HepG2 (cell line): ENCODE measurements around the gene MAPRE3. TPM values are rescaled to one million over a fixed set of nuclear protein-coding genes. Genes with fewer than 3 reads are reported as not detected.

ENCODE experiments used
- CBX2 ChIP-seq, 2 experiments: fragments of 200-600 bp in 1 of 2; sonication (generic); formaldehyde crosslinking in 1 of 2; IDR thresholded peaks; 2 replicates each; pipeline versions ENCODE4 v1.7.0 to v1.8.1; 2018 to 2022; ENCODE audit warnings: low read depth in 2 of 2, low read length in 1 of 2, mild to moderate bottlenecking in 1 of 2, missing genetic modification reagents in 1 of 2
- ETV5 ChIP-seq: IDR thresholded peaks from 2 replicates; pipeline ENCODE4 v1.6.1; 2018; ENCODE audit warnings: missing biosample characterization, missing genetic modification reagents, inconsistent platforms, borderline replicate concordance
- GTF3A ChIP-seq: sonication (generic); formaldehyde crosslinking; conservative IDR thresholded peaks from 2 replicates; pipeline ENCODE4 v1.4.0; 2020; ENCODE audit warnings: mild to moderate bottlenecking, missing genetic modification reagents
- HES4 ChIP-seq: sonication (generic); formaldehyde crosslinking; IDR thresholded peaks from 2 replicates; pipeline ENCODE4 v1.9.0; 2021; ENCODE audit warnings: mild to moderate bottlenecking, missing genetic modification reagents, borderline replicate concordance
- NCOA1 ChIP-seq: sonication (generic); formaldehyde crosslinking; IDR thresholded peaks from 2 replicates; pipeline ENCODE4 v1.9.0; 2021; ENCODE audit warnings: missing genetic modification reagents
- NFKB2 ChIP-seq: sonication (generic); formaldehyde crosslinking; IDR thresholded peaks from 2 replicates; pipeline ENCODE4 v1.4.0; 2020; ENCODE audit warnings: missing genetic modification reagents, borderline replicate concordance
- SIX4 ChIP-seq: sonication (generic); formaldehyde crosslinking; IDR thresholded peaks from 2 replicates; pipeline ENCODE4 v1.4.0; 2020; ENCODE audit warnings: missing genetic modification reagents
- SNAI1 ChIP-seq: sonication (generic); formaldehyde crosslinking; IDR thresholded peaks from 2 replicates; pipeline ENCODE4 v1.5.0; 2020; ENCODE audit warnings: mild to moderate bottlenecking, missing genetic modification reagents, borderline replicate concordance
- SPEN ChIP-seq: sonication (generic); formaldehyde crosslinking; IDR thresholded peaks from 2 replicates; pipeline ENCODE4 v1.5.1; 2020; ENCODE audit warnings: low read depth, mild to moderate bottlenecking, missing genetic modification reagents
- ZC3H4 ChIP-seq: sonication (generic); formaldehyde crosslinking; IDR thresholded peaks from 2 replicates; pipeline ENCODE4 v1.4.0; 2020; ENCODE audit warnings: missing genetic modification reagents, borderline replicate concordance
- ZFP62 ChIP-seq: sonication (generic); formaldehyde crosslinking; IDR thresholded peaks from 2 replicates; pipeline ENCODE4 v1.4.0; 2020; ENCODE audit warnings: missing genetic modification reagents
- ZNF20 ChIP-seq: sonication (generic); formaldehyde crosslinking; IDR thresholded peaks from 2 replicates; pipeline ENCODE4 v1.4.0; 2020; ENCODE audit warnings: mild to moderate bottlenecking, moderate library complexity, missing genetic modification reagents
- ZNF264 ChIP-seq: sonication (generic); formaldehyde crosslinking; IDR thresholded peaks from 2 replicates; pipeline ENCODE4 v1.4.0; 2020; ENCODE audit warnings: missing genetic modification reagents
- ZNF550 ChIP-seq: sonication (generic); formaldehyde crosslinking; IDR thresholded peaks from 2 replicates; pipeline ENCODE4 v1.4.0; 2020; ENCODE audit warnings: mild to moderate bottlenecking, missing genetic modification reagents, borderline replicate concordance
- ZNF670 ChIP-seq: sonication (generic); formaldehyde crosslinking; IDR thresholded peaks from 2 replicates; pipeline ENCODE4 v1.8.0; 2022; ENCODE audit warnings: mild to moderate bottlenecking, missing genetic modification reagents, borderline replicate concordance
- ZNF724P ChIP-seq: sonication (generic); formaldehyde crosslinking; IDR thresholded peaks from 2 replicates; pipeline ENCODE4 v1.8.0; 2022; ENCODE audit warnings: missing genetic modification reagents, borderline replicate concordance
- polyA plus RNA-seq, 8 experiments: library from polyadenylated mRNA; depleted of rRNA in 3 of 8; stranded (reverse) in 7 of 8; unstranded in 1 of 8; fragments of >200 nt; fragmentation: Illumina TruSeq in 4 of 8; extraction: Trizol in 4 of 8; gene quantifications; 2 replicates each; pipeline versions ENCODE4 v1.2.1 to v1.2.3, GENCODE V29; 2011 to 2016; ENCODE audit warnings: low read depth in 4 of 8, missing spikeins in 1 of 8, mixed read lengths in 1 of 8; ENCODE audit not compliant: insufficient read depth in 1 of 8
- total RNA-seq, 5 experiments: library from RNA; depleted of rRNA; stranded (reverse); fragments of >200 nt; fragmentation: Illumina TruSeq; extraction: Trizol; gene quantifications; 2 replicates each; pipeline ENCODE4 v1.2.3, GENCODE V29; 2016; ENCODE audit warnings: low read depth in 1 of 5
- TF ChIP-seq, protein P1 (sequence below): sonication (generic); formaldehyde crosslinking; IDR thresholded peaks from 2 replicates; pipeline ENCODE4 v1.4.0; 2020; ENCODE audit warnings: missing genetic modification reagents
- TF ChIP-seq, protein P2 (sequence below): sonication (generic); formaldehyde crosslinking; IDR thresholded peaks from 2 replicates; pipeline ENCODE4 v1.4.0; 2020; ENCODE audit warnings: missing genetic modification reagents, borderline replicate concordance
- TF ChIP-seq, protein P3 (sequence below): sonication (generic); formaldehyde crosslinking; IDR thresholded peaks from 2 replicates; pipeline ENCODE4 v1.4.0; 2020; ENCODE audit warnings: missing genetic modification reagents
- TF ChIP-seq, protein P4 (sequence below): sonication (generic); formaldehyde crosslinking; IDR thresholded peaks from 2 replicates; pipeline ENCODE4 v1.4.0; 2020; ENCODE audit warnings: low read depth, mild to moderate bottlenecking, missing genetic modification reagents

MAPRE3 gene
- total and polyA plus RNA-seq, 2 of the 13 experiments (the other 11 are each of a cell fraction or from before 2014, with no cell fraction given): 0.31 to 0.91 TPM

DNA sequence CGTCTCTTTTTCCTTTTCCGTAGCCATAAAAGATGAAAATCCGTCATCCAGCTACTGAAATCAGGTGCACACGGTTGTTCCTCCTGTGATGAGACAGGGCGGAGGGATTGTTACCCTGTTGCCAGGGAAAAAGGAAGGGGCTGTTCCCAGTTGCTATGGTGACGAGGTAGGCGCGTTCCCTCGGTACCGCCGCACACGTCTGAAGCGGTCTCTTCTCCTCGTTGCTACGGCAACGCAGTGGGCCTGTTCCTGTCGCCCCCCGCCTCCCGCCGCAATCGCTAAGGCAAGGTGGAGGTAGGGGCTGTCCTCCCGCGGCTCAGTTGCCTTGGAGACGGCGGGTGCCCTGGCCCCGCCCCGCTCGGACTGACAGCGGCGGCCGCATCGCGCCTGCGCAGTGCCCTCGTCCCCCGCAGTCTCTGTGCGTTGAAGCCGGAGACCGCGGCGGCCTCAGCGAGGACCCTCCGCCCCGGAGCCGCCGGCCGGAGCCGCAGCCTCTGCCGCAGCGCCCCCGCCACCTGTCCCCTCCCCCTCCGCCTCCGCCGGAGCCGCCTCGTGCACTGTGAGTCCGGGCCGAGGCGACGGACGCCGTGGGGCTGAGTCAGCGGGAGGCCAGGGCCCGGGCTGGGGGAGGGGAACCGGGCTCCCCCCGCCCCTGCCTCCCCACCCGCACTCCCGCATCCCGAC lies at the start of gene MAPRE3 (continued):
- TF ChIP-seq CBX2 (IDR thresholded peaks at IDR 0.05; ENCODE audit: low read depth, low read length) (no peak), CBX2 (CRISPR knock-in tag; IDR thresholded peaks at IDR 0.05; ENCODE audit: low read depth) (no peak), ZNF724P (CRISPR knock-in tag) (no peak; the same call in 1 of the 2 replicates), ZNF670 (CRISPR knock-in tag) (no peak), GTF3A (CRISPR knock-in tag) (no peak), SNAI1 (CRISPR knock-in tag) (no peak), NFKB2 (CRISPR knock-in tag) (no peak), NCOA1 (no peak), ETV5 (CRISPR knock-in tag) (no peak), ZFP62 (CRISPR knock-in tag) (no peak), HES4 (CRISPR knock-in tag) (peak; percentile 66; the same call in 1 of the 2 replicates), SPEN (peak; percentile 28; the same call in 1 of the 2 replicates), SIX4 (CRISPR knock-in tag) (no peak), ZC3H4 (no peak), ZNF550 (CRISPR knock-in tag) (no peak), ZNF20 (CRISPR knock-in tag) (no peak), ZNF264 (CRISPR knock-in tag) (no peak)
- TF ChIP-seq, protein P1, sequence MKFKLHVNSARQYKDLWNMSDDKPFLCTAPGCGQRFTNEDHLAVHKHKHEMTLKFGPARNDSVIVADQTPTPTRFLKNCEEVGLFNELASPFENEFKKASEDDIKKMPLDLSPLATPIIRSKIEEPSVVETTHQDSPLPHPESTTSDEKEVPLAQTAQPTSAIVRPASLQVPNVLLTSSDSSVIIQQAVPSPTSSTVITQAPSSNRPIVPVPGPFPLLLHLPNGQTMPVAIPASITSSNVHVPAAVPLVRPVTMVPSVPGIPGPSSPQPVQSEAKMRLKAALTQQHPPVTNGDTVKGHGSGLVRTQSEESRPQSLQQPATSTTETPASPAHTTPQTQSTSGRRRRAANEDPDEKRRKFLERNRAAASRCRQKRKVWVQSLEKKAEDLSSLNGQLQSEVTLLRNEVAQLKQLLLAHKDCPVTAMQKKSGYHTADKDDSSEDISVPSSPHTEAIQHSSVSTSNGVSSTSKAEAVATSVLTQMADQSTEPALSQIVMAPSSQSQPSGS (CRISPR knock-in tag): no peak
- TF ChIP-seq, protein P2, sequence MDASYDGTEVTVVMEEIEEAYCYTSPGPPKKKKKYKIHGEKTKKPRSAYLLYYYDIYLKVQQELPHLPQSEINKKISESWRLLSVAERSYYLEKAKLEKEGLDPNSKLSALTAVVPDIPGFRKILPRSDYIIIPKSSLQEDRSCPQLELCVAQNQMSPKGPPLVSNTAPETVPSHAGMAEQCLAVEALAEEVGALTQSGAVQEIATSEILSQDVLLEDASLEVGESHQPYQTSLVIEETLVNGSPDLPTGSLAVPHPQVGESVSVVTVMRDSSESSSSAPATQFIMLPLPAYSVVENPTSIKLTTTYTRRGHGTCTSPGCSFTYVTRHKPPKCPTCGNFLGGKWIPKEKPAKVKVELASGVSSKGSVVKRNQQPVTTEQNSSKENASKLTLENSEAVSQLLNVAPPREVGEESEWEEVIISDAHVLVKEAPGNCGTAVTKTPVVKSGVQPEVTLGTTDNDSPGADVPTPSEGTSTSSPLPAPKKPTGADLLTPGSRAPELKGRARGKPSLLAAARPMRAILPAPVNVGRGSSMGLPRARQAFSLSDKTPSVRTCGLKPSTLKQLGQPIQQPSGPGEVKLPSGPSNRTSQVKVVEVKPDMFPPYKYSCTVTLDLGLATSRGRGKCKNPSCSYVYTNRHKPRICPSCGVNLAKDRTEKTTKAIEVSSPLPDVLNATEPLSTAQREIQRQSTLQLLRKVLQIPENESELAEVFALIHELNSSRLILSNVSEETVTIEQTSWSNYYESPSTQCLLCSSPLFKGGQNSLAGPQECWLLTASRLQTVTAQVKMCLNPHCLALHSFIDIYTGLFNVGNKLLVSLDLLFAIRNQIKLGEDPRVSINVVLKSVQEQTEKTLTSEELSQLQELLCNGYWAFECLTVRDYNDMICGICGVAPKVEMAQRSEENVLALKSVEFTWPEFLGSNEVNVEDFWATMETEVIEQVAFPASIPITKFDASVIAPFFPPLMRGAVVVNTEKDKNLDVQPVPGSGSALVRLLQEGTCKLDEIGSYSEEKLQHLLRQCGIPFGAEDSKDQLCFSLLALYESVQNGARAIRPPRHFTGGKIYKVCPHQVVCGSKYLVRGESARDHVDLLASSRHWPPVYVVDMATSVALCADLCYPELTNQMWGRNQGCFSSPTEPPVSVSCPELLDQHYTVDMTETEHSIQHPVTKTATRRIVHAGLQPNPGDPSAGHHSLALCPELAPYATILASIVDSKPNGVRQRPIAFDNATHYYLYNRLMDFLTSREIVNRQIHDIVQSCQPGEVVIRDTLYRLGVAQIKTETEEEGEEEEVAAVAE: no peak
- TF ChIP-seq, protein P3, sequence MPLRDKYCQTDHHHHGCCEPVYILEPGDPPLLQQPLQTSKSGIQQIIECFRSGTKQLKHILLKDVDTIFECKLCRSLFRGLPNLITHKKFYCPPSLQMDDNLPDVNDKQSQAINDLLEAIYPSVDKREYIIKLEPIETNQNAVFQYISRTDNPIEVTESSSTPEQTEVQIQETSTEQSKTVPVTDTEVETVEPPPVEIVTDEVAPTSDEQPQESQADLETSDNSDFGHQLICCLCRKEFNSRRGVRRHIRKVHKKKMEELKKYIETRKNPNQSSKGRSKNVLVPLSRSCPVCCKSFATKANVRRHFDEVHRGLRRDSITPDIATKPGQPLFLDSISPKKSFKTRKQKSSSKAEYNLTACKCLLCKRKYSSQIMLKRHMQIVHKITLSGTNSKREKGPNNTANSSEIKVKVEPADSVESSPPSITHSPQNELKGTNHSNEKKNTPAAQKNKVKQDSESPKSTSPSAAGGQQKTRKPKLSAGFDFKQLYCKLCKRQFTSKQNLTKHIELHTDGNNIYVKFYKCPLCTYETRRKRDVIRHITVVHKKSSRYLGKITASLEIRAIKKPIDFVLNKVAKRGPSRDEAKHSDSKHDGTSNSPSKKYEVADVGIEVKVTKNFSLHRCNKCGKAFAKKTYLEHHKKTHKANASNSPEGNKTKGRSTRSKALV (CRISPR knock-in tag): no peak
- TF ChIP-seq, protein P4, sequence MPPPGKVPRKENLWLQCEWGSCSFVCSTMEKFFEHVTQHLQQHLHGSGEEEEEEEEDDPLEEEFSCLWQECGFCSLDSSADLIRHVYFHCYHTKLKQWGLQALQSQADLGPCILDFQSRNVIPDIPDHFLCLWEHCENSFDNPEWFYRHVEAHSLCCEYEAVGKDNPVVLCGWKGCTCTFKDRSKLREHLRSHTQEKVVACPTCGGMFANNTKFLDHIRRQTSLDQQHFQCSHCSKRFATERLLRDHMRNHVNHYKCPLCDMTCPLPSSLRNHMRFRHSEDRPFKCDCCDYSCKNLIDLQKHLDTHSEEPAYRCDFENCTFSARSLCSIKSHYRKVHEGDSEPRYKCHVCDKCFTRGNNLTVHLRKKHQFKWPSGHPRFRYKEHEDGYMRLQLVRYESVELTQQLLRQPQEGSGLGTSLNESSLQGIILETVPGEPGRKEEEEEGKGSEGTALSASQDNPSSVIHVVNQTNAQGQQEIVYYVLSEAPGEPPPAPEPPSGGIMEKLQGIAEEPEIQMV (CRISPR knock-in tag): no peak
